NCI-H2196 (cell line): Measurements from ENCODE around the gene SEMA3G.

Experiments used
- DNase-seq: peaks from one replicate; lab custom pipeline; 2025; ENCODE audit not compliant: unreplicated experiment; lab: John Stamatoyannopoulos, UW

Gene SEMA3G

DNA sequence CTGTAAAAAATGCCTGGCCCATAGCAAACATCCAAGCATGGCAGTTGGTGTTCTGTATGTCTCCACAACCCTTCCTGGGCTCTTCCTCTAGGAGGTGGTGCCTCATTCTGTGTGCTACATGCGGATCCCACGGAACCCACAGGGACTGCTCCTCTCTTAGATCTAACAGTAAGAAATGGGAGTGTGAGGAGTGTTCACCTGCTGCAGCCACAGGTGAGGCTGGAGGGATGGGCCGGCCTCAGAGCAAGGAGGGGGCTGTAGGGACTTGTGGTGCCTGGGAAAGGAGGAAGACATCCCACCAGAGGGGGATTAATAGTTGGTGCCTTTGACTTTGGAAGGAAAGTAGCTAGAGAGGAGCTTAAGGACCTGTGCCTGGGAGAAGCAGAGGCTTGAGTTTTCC, 22.2 kb downstream of the SEMA3G start:
- DNase-seq = no peak

DNA sequence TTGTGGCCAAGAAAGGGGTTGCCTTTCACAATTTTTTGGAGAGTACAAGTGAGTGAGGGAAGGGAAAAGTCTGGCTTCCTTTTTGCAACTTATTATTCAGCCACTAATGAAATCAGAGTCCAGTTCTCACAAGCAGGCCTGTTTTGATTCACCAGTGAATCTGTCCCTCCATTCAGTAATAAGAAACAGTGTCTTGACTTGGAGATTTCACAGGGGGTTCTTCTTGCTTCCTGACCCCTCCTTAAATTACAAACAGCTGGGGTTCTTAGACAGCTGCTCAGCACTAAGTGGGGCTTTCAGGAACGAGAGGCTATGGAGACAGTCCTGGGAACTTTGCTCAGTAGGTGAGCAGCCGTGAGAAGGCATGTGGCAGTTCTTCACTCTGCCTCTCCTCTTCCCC, 24.5 kb downstream of the SEMA3G start:
- no peak for DNase-seq

GRCh38 chr3:52415800-52416199, 29.1 kb downstream of the SEMA3G start:
- DNase-seq = no peak

DNA sequence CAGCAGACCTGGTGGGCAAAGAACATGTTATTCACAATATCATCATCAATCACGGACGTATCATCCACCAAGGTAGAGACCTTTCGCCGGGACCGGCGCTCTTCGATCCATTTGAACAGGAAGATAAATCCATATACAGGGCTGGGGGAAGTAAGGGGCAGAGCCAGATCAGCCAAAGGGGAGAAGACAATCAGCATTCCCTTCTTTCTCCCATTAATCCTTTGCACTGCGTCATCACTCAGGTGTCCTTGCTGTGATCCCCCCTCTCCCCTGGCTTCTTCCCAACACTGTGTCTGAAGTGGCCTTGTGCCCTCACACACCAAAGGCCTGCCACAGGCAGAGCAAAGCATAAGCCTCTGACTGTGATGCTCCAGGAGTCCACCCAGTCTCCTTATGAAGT, 36.4 kb downstream of the SEMA3G start:
- DNase-seq = no peak

DNA sequence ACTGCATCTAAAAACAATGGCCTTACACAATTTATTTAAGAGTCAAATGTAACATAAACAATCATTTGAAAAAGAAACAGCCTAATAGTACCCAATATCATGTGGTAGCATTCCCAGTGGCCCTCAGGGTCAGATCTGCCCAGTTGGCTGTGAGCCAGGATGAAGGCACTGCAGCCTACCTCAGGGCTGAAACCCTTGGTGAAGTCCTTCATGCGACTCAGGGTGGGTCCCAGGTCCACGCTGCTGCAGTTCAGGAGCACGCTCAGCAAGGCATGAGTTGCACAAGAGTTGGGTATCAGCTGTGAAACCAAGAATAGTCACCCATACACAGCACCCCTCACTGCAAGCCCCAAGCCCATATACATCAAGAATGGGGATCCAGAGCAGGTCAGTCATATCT, 37.1 kb downstream of the SEMA3G start:
- no peak for DNase-seq

- no peak for DNase-seq
Observed at GRCh38 chr3:52406791-52407510, 38.0 kb downstream of the SEMA3G start.

DNA sequence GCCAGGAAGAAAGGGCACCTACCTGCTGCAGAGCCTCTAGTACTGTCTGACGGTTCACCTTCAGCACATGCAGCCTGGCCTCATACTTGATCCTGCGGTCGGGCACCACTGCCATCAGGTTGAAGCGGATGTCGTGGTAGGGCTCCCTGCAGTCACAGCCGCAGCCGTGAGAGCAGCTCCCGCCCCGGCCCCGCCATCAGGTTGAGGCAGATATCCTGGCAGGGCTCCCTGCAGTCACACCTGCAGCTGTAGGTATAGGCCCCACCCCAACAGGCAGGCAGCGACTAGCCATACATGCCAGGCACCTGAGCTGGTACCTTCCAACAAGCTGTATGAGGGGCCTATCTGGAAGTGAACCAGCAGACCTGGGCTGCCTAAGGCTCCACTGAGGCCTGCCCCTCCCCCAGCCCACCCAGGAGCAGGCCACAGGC, 38.7 kb downstream of the SEMA3G start:
- no peak for DNase-seq

DNA sequence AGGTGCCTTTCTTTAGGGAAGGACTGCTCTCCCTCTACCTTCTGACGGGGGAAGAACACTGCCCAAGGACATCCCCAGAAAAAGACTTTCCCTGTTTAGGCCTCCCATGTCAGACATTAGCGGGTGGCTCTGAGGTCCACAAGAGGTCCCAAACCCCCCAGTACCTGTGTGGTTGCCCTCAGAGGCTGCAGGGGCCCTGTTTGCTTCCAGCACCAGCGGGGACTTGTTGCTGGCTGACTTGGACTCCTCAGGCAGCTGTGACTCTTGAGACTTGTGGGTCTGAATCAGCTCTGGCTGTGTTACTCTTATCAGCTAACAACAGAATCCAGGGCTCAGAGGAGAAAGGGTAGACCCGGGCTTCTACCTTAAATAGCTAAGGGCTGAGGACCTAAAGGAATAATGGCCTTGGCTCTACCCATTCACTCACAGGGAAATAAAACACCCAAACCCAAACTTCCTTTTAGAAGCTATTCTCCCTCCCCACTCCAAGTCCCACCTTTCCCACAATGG, 39.2 kb downstream of the SEMA3G start:
- DNase-seq = no peak

GRCh38 chr3:52405066-52405465, 39.8 kb downstream of the SEMA3G start:
- no peak for DNase-seq

GRCh38 chr3:52404391-52404790, 40.5 kb downstream of the SEMA3G start:
- DNase-seq = no peak

GRCh38 chr3:52403955-52404354, 40.9 kb downstream of the SEMA3G start:
- no peak for DNase-seq

- no peak for DNase-seq
Observed at GRCh38 chr3:52403271-52403841, 41.5 kb downstream of the SEMA3G start.

DNA sequence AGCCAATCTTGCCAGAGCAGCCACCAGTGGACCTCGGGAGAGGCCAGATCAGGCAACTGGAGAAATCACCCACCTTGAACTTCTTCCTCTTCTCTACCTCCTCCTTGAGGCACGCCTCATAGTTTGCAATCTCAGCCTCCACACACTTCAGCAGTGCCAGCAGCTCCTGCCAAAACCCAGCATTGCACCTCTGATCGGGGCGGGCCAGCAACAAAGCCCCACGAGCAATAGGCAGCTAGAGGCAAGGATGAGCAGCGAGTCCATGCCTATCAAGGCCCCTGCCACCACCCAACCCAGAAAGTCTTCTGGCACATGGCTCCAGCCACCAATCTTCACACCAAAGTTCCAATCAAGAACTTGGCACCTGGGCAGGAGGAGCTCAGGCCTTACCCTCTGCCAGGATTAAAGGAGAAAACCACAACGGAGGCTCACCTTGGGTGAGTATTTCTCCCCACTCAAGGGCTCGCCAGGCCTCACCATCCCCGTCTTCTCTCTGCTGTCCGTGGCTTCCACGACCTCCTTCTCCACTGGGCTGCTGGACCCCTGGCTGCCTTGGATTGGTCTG, 42.1 kb downstream of the SEMA3G start:
- no peak for DNase-seq

- DNase-seq = no peak
Observed at GRCh38 chr3:52402101-52402521, 42.8 kb downstream of the SEMA3G start.

DNA sequence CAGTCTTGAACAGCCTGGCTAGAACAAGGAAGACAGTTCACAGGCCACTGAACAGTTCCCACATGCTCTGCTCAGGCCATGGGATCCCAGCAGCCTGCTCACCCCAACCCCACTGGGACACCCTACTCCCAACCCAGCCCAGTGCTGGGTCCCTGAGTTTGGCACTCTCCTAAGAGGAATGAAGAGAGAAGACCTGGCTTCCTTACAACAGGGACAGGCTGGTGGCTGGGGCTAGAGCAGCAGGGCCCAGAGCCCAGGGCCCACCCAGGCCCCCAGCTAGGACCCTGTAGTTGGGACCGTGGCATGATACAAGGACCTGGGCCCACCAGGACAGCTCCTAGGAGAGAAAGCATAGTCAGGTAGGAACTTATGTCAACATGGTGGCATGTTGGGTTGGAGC, 43.4 kb downstream of the SEMA3G start:
- DNase-seq = no peak

GRCh38 chr3:52401021-52401420, 43.9 kb downstream of the SEMA3G start:
- DNase-seq = no peak

- DNase-seq = no peak
Observed at GRCh38 chr3:52400275-52400793, 44.6 kb downstream of the SEMA3G start.

GRCh38 chr3:52399593-52399992, 45.3 kb downstream of the SEMA3G start:
- no peak for DNase-seq

DNA sequence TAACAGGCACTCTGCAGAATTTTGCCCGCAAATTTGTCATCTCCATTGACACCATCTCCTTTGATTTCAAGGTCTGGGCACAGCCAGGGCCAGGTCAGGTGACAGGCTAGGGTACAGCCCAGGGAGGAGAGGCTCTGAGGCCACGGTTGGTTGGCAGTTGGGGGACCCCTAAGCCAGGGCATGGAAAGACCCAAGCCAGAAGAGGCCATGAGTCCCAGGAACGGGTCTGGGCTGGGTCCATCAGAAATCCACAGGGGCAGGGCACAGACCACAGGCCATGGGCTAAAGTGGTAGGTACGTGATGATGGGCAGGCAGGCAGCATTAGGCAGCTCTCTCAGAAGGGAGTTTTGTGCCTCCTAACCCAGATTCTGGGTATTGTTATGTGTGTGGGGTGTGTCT, 45.8 kb downstream of the SEMA3G start:
- DNase-seq = no peak

GRCh38 chr3:52398670-52399081, 46.2 kb downstream of the SEMA3G start:
- no peak for DNase-seq

GRCh38 chr3:52397676-52398399, 47.1 kb downstream of the SEMA3G start:
- no peak for DNase-seq
